Neutrophil (primary cell): ENCODE measurements around the gene RABAC1.

Source experiments
- H3K27ac ChIP-seq: fragments of 200-600 bp; sonication (generic); 2 replicates; pipeline ENCODE4 v1.5.1; 2016; ENCODE audit warnings: mild to moderate bottlenecking, moderate library complexity
- H3K27me3 ChIP-seq: fragments of 200-600 bp; sonication (generic); 2 replicates; pipeline ENCODE4 v1.6.0; 2016; ENCODE audit warnings: mild to moderate bottlenecking
- H3K36me3 ChIP-seq: fragments of 200-600 bp; sonication (generic); 2 replicates; pipeline ENCODE4 v1.5.1; 2017
- H3K4me1 ChIP-seq, 2 experiments: fragments of 200-600 bp in 1 of 2; sonication (generic) in 1 of 2; 1 replicate in 1 of 2; 2 replicates in 1 of 2; pipeline versions ENCODE4 v1.5.1 to v1.6.1; 2013 to 2016; ENCODE audit warnings: low read depth in 1 of 2, low read length in 1 of 2, mild to moderate bottlenecking in 1 of 2, moderate library complexity in 1 of 2; ENCODE audit not compliant: control insufficient read depth in 1 of 2, insufficient read depth in 1 of 2
- H3K4me3 ChIP-seq, 2 experiments: fragments of 200-600 bp in 1 of 2; sonication (generic) in 1 of 2; 1 replicate in 1 of 2; 2 replicates in 1 of 2; pipeline ENCODE4 v1.5.1; 2013 to 2016; ENCODE audit warnings: low read depth in 1 of 2, low read length in 1 of 2, mild to moderate bottlenecking in 1 of 2, moderate library complexity in 1 of 2
- H3K9me3 ChIP-seq: fragments of 200-600 bp; sonication (generic); 2 replicates; pipeline ENCODE4 v1.5.1; 2016
- CTCF ChIP-seq: fragments of 200-600 bp; sonication (generic); IDR thresholded peaks from 2 replicates; pipeline ENCODE4 v1.5.1; 2016; ENCODE audit warnings: antibody characterized with exemption

The RABAC1 gene

GRCh38 chr19:41991025-41991424 lies 31.9 kb upstream of the RABAC1 start:
- Histone ChIP-seq H3K4me3 (no peak overlapping the region), H3K27ac (no peak overlapping the region), H3K9me3 (no peaks in the 10 kb centered on the region), H3K27me3 (peaks cover 56% of the 10 kb centered on the region), H3K4me1 (peaks cover 3 to 9% of the 10 kb centered on the region in 2 experiments), H3K36me3 (no peaks in the 10 kb centered on the region)
- TF ChIP-seq CTCF, result no peak

GRCh38 chr19:41990615-41991014 lies 31.5 kb upstream of the RABAC1 start:
- Histone ChIP-seq H3K27me3 (peaks cover 52% of the 10 kb centered on the region), H3K4me3 (no peak overlapping the region), H3K9me3 (no peaks in the 10 kb centered on the region), H3K36me3 (no peaks in the 10 kb centered on the region), H3K4me1 (peaks cover 3 to 9% of the 10 kb centered on the region in 2 experiments), H3K27ac (no peak overlapping the region)
- no peak for TF ChIP-seq CTCF

- Histone ChIP-seq H3K4me3 (no peak overlapping the region), H3K4me1 (peaks cover 3 to 9% of the 10 kb centered on the region in 2 experiments), H3K9me3 (no peaks in the 10 kb centered on the region), H3K27ac (no peak overlapping the region), H3K27me3 (peaks cover 46% of the 10 kb centered on the region), H3K36me3 (no peaks in the 10 kb centered on the region)
- TF ChIP-seq CTCF, result no peak
Observed at GRCh38 chr19:41990028-41990427, 30.9 kb upstream of the RABAC1 start.

- Histone ChIP-seq H3K27me3 (peaks cover 35% of the 10 kb centered on the region), H3K4me3 (no peak overlapping the region), H3K27ac (no peak overlapping the region), H3K4me1 (peaks cover 3 to 5% of the 10 kb centered on the region in 2 experiments), H3K9me3 (no peaks in the 10 kb centered on the region), H3K36me3 (no peaks in the 10 kb centered on the region)
- TF ChIP-seq CTCF, result no peak
Observed at GRCh38 chr19:41988947-41989346, 29.8 kb upstream of the RABAC1 start.

GRCh38 chr19:41987141-41987860 lies 28.2 kb upstream of the RABAC1 start:
- Histone ChIP-seq H3K27ac (no peak overlapping the region), H3K27me3 (peaks cover 19% of the 10 kb centered on the region), H3K9me3 (no peaks in the 10 kb centered on the region), H3K36me3 (no peaks in the 10 kb centered on the region), H3K4me1 (no peaks in the 10 kb centered on the region), H3K4me3 (no peak overlapping the region)
- no peak for TF ChIP-seq CTCF
